HG03469 (cell line): ENCODE measurements around the gene WDR7.
A peak's percentile ranks its signal among the peaks of the same experiment; 100 is the strongest.

ENCODE experiments used
- ATAC-seq: cut with Tn5 transposase; IDR thresholded peaks from one replicate; pipeline ENCODE4 v1.9.1; 2021; ENCODE audit warnings: mild to moderate bottlenecking, moderate library complexity, moderate number of reproducible peaks; ENCODE audit not compliant: unreplicated experiment

Gene WDR7

GRCh38 chr18:56650944-56651770, at the start of gene WDR7:
Gene WDR7, plus strand, starts transcription at chr18:56651359. Its CDS starts 21,157 bp downstream, at chr18:56672516.
- ATAC-seq = peak; percentile 94

DNA sequence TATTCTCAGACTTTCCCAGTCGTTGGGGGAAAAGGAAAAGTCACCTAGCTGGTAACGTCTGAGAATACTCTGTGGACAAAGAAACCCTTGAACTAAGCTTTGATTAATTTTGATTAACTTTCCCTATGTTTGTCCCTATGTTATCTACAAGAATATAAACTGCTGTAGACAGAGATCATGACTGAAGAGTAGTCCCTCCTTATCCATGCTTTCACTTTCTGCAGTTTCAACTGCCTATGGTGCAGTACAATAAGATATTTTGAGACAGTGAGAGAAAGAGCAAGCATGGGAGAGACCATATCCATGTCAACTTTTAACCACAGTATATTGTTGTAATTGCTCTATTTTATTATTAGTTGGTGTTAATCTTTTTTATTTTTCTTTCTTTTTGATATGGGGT, 44.5 kb upstream of the WDR7 start:
- no peak for ATAC-seq

GRCh38 chr18:56615738-56616520, 35.2 kb upstream of the WDR7 start:
- no peak for ATAC-seq

GRCh38 chr18:56627991-56628390, 23.2 kb upstream of the WDR7 start:
- ATAC-seq = no peak

DNA sequence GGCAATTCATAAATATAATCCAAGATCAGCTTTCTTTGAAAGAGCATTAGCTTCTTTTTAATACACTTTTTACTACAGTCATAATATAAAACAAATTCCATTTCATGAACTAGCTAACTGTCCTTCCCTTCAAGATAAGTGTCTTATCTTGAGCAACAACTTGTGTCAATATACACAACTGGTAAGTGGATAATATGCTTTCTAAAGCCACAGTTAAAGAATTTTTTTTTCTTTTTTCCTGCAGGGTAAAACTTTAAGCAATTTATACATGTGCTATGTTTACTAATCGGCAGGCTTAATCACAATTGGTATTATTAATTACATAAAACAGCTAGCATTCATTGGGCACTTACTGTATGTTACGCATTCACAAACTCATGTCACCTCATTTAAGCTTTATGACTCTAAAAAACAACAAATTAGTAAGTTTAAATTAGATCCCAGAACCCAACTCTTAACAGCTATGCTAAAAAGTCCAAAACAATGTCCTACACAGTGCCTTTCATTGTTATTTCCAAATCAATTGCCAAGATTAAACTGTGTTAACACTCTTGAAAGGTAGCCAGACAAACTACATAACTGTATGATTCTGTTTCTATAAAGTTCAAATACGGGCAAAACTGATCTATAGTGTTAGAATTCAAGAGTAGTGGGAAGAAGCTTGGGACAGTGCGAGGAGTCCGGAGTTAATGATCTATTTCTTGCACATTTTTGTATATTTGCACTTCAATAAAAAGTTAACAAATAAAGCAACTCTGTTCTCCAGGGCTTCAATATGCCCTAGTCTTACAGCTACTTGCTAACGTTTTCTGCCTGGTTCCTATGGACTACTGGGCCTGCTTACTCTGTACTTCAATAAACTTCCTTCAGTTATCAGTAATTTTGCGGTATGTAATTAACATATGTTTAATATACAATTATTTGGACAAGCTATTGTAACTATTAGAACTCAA, 18.8 kb upstream of the WDR7 start:
- ATAC-seq = no peak

- ATAC-seq = no peak
Observed at GRCh38 chr18:56635007-56635406, 16.2 kb upstream of the WDR7 start.

- ATAC-seq = no peak
Observed at GRCh38 chr18:56637176-56637575, 14.0 kb upstream of the WDR7 start.

GRCh38 chr18:56637711-56638231, 13.4 kb upstream of the WDR7 start:
- no peak for ATAC-seq

DNA sequence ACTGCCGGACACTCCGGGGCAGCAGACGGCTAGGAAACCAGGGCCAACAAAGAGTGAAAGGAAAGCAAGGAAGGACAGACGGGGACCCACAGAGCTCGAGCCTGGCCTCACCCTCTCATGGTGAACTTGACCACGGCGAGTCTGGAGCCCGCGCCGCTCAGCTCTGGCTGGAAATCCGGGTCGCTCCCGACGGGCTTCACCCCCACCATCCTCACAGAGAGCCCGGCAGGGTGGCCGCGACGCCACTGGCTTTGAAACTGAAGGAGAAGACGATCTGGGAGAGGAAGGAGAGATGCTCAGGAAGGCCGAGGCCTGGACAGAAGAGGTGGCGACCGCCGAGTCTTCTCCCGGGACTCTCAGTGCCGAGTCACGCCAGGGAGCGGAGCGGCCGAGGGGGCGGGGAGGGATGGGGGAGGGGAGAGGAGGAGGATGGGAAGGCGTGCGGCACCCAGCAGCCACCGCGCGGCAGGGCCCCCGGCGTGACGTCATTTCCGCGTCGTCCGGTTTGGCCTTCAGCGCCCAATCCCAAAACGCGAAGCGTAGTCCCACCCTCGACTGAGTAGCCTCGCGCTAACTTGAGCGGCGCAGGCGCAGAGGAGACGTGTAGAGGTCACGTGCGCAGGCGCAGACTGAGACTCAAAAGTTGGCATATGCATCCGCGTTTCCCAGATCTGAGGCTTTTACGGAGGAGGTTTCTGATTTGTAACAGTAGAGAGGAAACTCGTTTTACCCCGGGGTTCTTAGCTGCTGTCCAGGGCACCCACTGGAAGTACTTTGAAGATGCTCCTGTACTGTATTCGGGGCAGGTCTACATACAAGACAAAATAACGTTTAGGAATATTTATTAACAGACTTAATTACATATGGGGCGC, 12.7 kb upstream of the WDR7 start, which contains the start of gene TXNL1:
Gene TXNL1, minus strand, starts transcription at position 361 of the 872 bp plus-strand sequence. Its CDS starts 152 bp downstream, at position 209.
- ATAC-seq = peak; percentile 89

DNA sequence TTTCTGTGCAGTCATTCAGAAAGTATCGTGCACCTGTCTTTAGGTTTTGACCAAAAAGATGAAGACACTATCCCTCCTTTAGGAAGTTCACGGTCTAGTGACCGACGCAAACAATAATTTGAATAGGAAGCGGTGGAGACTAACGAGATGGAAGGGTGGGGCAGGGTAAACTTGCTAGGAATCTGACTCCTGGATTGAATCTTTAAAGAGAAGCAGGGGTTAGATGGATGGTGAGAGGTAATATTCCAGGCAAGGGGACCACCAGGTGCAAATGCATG, 12.1 kb upstream of the WDR7 start:
- no peak for ATAC-seq

DNA sequence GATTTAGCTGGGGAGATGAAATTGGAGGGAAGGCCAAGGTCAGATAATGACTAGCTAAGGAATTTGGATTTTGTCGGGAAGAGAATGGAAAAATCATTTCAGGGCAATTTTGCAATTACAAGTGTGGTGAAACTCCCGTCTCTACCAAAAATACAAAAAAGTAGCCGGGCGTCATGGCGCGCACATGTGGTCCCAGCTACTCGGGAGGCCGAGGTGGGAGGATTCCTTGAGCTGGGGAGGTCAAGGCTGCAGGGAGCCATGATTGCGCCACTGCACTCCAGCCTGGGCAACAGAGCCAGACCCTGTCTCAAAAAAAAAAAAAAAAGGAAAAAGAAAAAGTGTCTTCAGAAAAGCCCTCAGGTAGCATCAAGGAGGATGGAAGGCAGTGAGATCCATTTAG, 11.6 kb upstream of the WDR7 start:
- ATAC-seq = no peak

DNA sequence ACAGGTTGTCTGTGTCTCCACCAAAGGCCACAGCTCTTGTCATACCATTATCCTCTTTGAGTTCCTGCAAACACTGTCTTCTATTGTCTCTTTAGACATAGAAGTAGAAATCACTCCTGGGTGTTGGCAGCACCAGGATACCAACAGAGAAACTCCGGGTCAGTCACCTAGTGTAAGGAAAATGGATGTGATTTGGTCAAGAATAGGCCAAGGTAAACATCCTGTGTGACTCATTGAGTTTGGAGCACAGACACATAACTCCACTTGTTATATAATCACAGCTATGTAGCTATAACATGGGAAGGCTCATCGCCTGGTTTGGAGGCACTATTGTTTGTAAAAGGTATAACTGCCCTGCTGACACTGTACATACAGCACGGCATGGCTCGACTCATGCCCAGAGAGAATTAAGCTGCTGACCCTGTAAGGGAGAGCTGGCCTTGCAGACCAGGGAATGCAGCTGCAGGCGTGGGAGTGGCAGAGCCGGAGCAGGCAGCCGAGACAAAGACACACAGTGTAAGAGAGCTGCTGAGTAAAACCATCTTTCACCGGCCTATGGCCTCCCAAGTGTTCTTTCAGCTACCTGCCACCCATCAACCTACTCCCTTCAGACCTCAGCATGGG, 9.3 kb upstream of the WDR7 start:
- no peak for ATAC-seq

DNA sequence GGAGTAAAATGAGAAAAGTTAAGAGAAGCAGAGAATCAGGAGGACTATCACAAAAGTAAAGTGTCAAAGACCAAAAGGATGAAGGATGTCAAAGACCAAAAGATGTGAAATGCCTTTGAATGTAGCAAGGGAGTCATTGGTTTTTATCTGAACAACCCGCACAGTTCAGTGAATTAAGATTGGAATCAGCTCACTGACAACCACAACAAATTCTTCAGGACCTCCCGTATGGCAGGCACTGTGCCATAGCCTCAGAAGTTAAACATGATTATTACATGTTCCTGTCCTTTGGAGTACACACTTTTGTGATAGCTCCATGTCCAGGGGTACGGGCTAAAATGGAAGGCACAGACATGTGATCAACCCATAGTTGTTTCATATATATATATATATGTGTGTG, 7.8 kb upstream of the WDR7 start:
- no peak for ATAC-seq

GRCh38 chr18:56645415-56646016, 5.6 kb upstream of the WDR7 start:
- no peak for ATAC-seq

DNA sequence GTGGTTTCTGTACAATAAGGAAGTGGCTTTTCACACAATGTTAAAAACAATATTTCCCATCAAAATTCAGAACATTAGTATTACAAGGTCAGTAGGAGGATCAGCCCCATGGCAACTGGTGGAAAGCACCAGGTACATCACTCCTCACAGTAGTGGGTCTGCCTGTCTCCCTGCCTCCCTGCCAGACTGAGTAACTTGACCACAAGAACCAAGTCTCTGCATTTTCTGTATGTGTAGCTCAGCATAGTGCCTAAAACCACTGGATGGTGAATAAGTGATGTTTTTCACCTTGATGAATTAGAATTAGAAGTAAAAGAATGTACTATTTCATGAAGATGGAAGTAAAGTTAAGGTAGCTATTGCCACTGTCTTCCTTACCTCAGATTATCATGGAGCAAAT, 4.1 kb upstream of the WDR7 start:
- no peak for ATAC-seq

GRCh38 chr18:56647951-56648893, 2.9 kb upstream of the WDR7 start:
- no peak for ATAC-seq

DNA sequence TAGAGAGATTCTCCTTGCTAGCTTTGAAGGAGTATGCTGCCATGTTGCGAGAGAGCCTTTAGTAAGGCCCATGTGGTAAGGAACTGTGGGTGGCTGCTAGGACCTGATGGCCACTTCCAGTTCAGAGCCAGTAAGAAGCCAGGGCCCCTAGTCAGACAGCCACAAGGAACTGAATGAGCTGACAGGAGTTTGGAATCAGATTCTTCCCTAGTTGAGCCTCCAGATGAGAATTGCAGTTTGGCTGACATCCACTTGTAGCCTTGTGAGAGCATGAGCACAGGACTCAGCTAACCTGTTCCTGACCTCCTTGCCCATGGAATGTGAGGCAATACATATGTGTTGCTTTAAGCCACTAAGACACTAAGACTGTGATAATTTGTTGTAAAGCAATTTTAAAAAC, 1.2 kb upstream of the WDR7 start:
- ATAC-seq = no peak

DNA sequence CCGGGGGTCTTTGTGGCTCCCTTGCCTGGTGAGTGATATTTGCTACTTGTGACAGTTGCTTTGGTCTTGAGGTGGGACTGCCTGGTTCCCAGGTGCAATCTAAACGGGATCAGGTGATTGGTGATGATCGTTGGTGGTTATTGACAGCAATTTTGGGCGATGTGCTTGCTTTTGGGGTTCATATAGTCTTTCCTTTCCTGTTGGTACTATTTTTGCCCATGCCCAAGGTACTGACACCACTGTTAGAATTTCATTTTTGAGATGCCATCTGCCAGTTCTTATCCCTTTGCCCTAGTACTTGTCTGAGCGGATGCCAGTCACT, 573 bp downstream of the WDR7 start:
- no peak for ATAC-seq
